ENCODE results near the gene FAM120A.

- no peak for TF ChIP-seq TEAD2 (tag; IDR thresholded peaks at IDR 0.05)
- no peak for TF ChIP-seq TEAD4 (IDR thresholded peaks at IDR 0.05; ENCODE audit: low read length)
- TF ChIP-seq TEAD4 (CRISPR knock-in tag; IDR thresholded peaks at IDR 0.05; ENCODE audit: borderline replicate concordance) = no peak
These were observed 138.2 kb downstream of the FAM120A start for GRCh38 chr9:93589688-93590087.
